ENCODE results near the gene ZNF287. TPM values are rescaled to one million over a fixed set of nuclear protein-coding genes. Genes with fewer than 3 reads are reported as not detected.

ZNF287 gene
- total RNA-seq, 1 donor from 2014 or later: 8.7 TPM

DNA sequence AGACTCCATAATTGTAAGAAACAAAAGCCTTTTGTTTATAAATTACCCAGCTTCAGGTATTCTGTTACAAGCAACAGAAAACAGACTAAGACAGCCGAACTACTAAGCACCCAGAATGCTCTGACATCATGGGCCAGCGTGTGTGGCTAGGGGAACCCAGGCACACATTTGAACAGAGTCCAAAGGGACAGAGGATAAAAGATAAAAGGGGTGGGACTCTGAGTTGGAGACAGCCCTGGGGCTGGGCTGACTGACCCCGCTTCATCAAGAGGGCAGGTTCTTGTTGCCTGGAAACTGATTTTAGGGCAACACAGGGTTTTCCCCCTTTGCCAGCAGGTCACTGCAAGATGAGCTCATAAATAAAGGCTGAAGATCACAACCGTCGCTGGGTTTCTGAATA is 30.5 kb upstream of the ZNF287 start:
- H3K27me3 Mint-ChIP-seq (ENCODE audit: low read depth, unreplicated experiment): peaks cover 6% of the 10 kb centered on the region
- Histone ChIP-seq H2AFZ (ENCODE audit: low read depth, low read length) (no peak overlapping the region), H3K4me1 (ENCODE audit: insufficient read depth, low read length) (no peaks in the 10 kb centered on the region), H3K9me3 (ENCODE audit: insufficient read depth, low read depth, low read length) (peaks cover 4% of the 10 kb centered on the region), H3K79me2 (ENCODE audit: insufficient read depth, low read length) (no peaks in the 10 kb centered on the region), H3K27me3 (ENCODE audit: insufficient read depth, low read length) (no peaks in the 10 kb centered on the region), H3K27ac (ENCODE audit: low read depth, low read length) (no peak overlapping the region), H3K36me3 (ENCODE audit: insufficient read depth, low read length) (no peaks in the 10 kb centered on the region), H4K20me1 (ENCODE audit: insufficient read depth, low read length) (no peaks in the 10 kb centered on the region), H3K9ac (ENCODE audit: low read length) (no peak overlapping the region), H3K4me3 (ENCODE audit: insufficient read depth, low read depth, low read length) (no peak overlapping the region), H3K4me2 (ENCODE audit: low read length) (no peak overlapping the region)
- no peak overlapping the region for H3K27ac Mint-ChIP-seq (ENCODE audit: unreplicated experiment)
- peaks cover 20% of the 10 kb centered on the region for H3K9me3 Mint-ChIP-seq (ENCODE audit: unreplicated experiment)
- H3K4me1 Mint-ChIP-seq (ENCODE audit: low read depth, unreplicated experiment): no peaks in the 10 kb centered on the region
- no peak overlapping the region for H3K4me3 Mint-ChIP-seq (ENCODE audit: unreplicated experiment)
- TF ChIP-seq, protein P1, sequence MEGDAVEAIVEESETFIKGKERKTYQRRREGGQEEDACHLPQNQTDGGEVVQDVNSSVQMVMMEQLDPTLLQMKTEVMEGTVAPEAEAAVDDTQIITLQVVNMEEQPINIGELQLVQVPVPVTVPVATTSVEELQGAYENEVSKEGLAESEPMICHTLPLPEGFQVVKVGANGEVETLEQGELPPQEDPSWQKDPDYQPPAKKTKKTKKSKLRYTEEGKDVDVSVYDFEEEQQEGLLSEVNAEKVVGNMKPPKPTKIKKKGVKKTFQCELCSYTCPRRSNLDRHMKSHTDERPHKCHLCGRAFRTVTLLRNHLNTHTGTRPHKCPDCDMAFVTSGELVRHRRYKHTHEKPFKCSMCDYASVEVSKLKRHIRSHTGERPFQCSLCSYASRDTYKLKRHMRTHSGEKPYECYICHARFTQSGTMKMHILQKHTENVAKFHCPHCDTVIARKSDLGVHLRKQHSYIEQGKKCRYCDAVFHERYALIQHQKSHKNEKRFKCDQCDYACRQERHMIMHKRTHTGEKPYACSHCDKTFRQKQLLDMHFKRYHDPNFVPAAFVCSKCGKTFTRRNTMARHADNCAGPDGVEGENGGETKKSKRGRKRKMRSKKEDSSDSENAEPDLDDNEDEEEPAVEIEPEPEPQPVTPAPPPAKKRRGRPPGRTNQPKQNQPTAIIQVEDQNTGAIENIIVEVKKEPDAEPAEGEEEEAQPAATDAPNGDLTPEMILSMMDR (IDR thresholded peaks at IDR 0.05; ENCODE audit: insufficient read depth, low read depth, low read length): no peak
- TF ChIP-seq EZH2 (IDR thresholded peaks at IDR 0.05; ENCODE audit: insufficient read depth, low read length): no peak
- no peak for FAIRE-seq
- DNase-seq (ENCODE audit: low read depth): no peak
- H3K36me3 Mint-ChIP-seq (ENCODE audit: low read depth, unreplicated experiment): peaks cover 2% of the 10 kb centered on the region

- no peaks in the 10 kb centered on the region for H3K4me1 ChIP-seq (ENCODE audit: insufficient read depth, low read length)
- FAIRE-seq: no peak
- no peak overlapping the region for H3K27ac ChIP-seq (ENCODE audit: low read depth, low read length)
- no peak for TF ChIP-seq EZH2 (IDR thresholded peaks at IDR 0.05; ENCODE audit: insufficient read depth, low read length)
- TF ChIP-seq, protein P1 (IDR thresholded peaks at IDR 0.05; ENCODE audit: insufficient read depth, low read depth, low read length): no peak
- no peaks in the 10 kb centered on the region for H3K36me3 Mint-ChIP-seq (ENCODE audit: low read depth, unreplicated experiment)
- H3K27me3 Mint-ChIP-seq (ENCODE audit: low read depth, unreplicated experiment): peaks cover 6% of the 10 kb centered on the region
- H4K20me1 ChIP-seq (ENCODE audit: insufficient read depth, low read length): no peaks in the 10 kb centered on the region
- DNase-seq (ENCODE audit: low read depth): no peak
- H3K79me2 ChIP-seq (ENCODE audit: insufficient read depth, low read length): no peaks in the 10 kb centered on the region
- H3K27me3 ChIP-seq (ENCODE audit: insufficient read depth, low read length): no peaks in the 10 kb centered on the region
- H3K4me3 ChIP-seq (ENCODE audit: insufficient read depth, low read depth, low read length): no peak overlapping the region
- H3K4me1 Mint-ChIP-seq (ENCODE audit: low read depth, unreplicated experiment): no peaks in the 10 kb centered on the region
- H3K4me3 Mint-ChIP-seq (ENCODE audit: unreplicated experiment): no peak overlapping the region
- no peak overlapping the region for H2AFZ ChIP-seq (ENCODE audit: low read depth, low read length)
- peaks cover 4% of the 10 kb centered on the region for H3K9me3 ChIP-seq (ENCODE audit: insufficient read depth, low read depth, low read length)
- H3K4me2 ChIP-seq (ENCODE audit: low read length): no peak overlapping the region
- no peak overlapping the region for H3K9ac ChIP-seq (ENCODE audit: low read length)
- H3K9me3 Mint-ChIP-seq (ENCODE audit: unreplicated experiment): peaks cover 12% of the 10 kb centered on the region
- no peak overlapping the region for H3K27ac Mint-ChIP-seq (ENCODE audit: unreplicated experiment)
- H3K36me3 ChIP-seq (ENCODE audit: insufficient read depth, low read length): no peaks in the 10 kb centered on the region
Measured at GRCh38 chr17:16593356-16594102, 24.5 kb upstream of the ZNF287 start.

All from astrocyte (in vitro differentiated cells and primary cell).